HFFc6 (cell line): ENCODE results near the gene PPFIBP2. TPM values are rescaled to one million over a fixed set of nuclear protein-coding genes. Genes with fewer than 3 reads are reported as not detected.

ENCODE experiments used
- DNase-seq: peaks from one replicate; pipeline ENCODE4 v3.0.0-alpha.2; 2018
- H3K27ac Mint-ChIP-seq: 2 replicates; pipeline ENCODE4 v1.8.0; 2020; ENCODE audit warnings: mild to moderate bottlenecking, mixed read lengths
- H3K27me3 Mint-ChIP-seq: 2 replicates; pipeline ENCODE4 v1.8.0; 2021; ENCODE audit warnings: mild to moderate bottlenecking, moderate library complexity, mixed read lengths; ENCODE audit not compliant: insufficient read depth
- H3K36me3 Mint-ChIP-seq: 2 replicates; pipeline ENCODE4 v1.8.0; 2021; ENCODE audit warnings: low read depth, mixed read lengths
- H3K4me1 Mint-ChIP-seq: 2 replicates; pipeline ENCODE4 v1.8.0; 2020; ENCODE audit warnings: low read depth, mixed read lengths
- H3K4me3 Mint-ChIP-seq: 2 replicates; pipeline ENCODE4 v1.8.0; 2020; ENCODE audit warnings: mild to moderate bottlenecking, moderate library complexity, mixed read lengths
- H3K9me3 Mint-ChIP-seq: 2 replicates; pipeline ENCODE4 v1.8.0; 2020; ENCODE audit warnings: mild to moderate bottlenecking, mixed read lengths
- total RNA-seq, 6 experiments: library from RNA; stranded (reverse); fragmentation: NEBNext Ultra II Directional; extraction: Animal tissue kit (Norgen Biotek cat#: 25700); gene quantifications; 2 replicates in 1 of 6; 3 replicates in 5 of 6; pipeline ENCODE4 v1.2.3, GENCODE V29; 2021
- TF ChIP-seq, protein P1 (sequence below): fragments of 200-600 bp; sonication (generic); IDR thresholded peaks from 2 replicates; pipeline ENCODE4 v1.5.0; 2021; ENCODE audit warnings: antibody characterized with exemption, mild to moderate bottlenecking

The PPFIBP2 gene
- total RNA-seq, 6 experiments from 2014 or later: 6.0 to 8.5 (median 7.3) TPM

DNA sequence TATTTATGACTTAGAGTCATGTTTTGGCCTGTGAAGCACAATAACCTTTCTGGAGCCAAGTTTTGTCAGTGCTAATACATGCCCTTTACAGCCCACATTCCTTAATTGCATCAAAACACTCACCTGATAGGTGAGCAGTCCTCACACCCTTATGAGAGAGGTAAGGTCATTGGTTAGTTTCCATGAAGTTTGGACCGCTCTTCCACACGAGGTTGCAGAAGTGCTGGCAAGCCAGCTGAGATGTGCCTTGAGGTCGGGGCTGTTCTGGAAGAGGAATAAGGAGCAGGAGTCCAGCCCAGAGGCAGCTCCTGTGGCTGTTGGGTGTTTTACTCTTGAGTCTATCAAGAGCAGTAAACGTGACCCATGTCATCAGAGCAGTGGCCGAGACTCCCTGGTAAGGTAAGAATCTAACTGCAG, 83.2 kb downstream of the PPFIBP2 start:
- no peak overlapping the region for H3K27ac Mint-ChIP-seq

GRCh38 chr11:7597620-7598019, 83.8 kb downstream of the PPFIBP2 start:
- TF ChIP-seq, protein P1, sequence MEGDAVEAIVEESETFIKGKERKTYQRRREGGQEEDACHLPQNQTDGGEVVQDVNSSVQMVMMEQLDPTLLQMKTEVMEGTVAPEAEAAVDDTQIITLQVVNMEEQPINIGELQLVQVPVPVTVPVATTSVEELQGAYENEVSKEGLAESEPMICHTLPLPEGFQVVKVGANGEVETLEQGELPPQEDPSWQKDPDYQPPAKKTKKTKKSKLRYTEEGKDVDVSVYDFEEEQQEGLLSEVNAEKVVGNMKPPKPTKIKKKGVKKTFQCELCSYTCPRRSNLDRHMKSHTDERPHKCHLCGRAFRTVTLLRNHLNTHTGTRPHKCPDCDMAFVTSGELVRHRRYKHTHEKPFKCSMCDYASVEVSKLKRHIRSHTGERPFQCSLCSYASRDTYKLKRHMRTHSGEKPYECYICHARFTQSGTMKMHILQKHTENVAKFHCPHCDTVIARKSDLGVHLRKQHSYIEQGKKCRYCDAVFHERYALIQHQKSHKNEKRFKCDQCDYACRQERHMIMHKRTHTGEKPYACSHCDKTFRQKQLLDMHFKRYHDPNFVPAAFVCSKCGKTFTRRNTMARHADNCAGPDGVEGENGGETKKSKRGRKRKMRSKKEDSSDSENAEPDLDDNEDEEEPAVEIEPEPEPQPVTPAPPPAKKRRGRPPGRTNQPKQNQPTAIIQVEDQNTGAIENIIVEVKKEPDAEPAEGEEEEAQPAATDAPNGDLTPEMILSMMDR: no peak
- H3K36me3 Mint-ChIP-seq: no peaks in the 10 kb centered on the region
- H3K4me3 Mint-ChIP-seq: no peak overlapping the region
- no peaks in the 10 kb centered on the region for H3K27me3 Mint-ChIP-seq
- H3K4me1 Mint-ChIP-seq: peaks cover 22% of the 10 kb centered on the region
- DNase-seq: no peak
- H3K9me3 Mint-ChIP-seq: no peaks in the 10 kb centered on the region
- H3K27ac Mint-ChIP-seq: no peak overlapping the region

More for the DNA sequence above, 83.2 kb downstream of the PPFIBP2 start:
- no peaks in the 10 kb centered on the region for H3K9me3 Mint-ChIP-seq
- H3K4me3 Mint-ChIP-seq: no peak overlapping the region
- no peak for DNase-seq
- peaks cover 22% of the 10 kb centered on the region for H3K4me1 Mint-ChIP-seq
- H3K27me3 Mint-ChIP-seq: no peaks in the 10 kb centered on the region
- TF ChIP-seq, protein P1: no peak
- no peaks in the 10 kb centered on the region for H3K36me3 Mint-ChIP-seq

- no peak for DNase-seq
- Mint-ChIP-seq H3K36me3 (no peaks in the 10 kb centered on the region), H3K9me3 (no peaks in the 10 kb centered on the region), H3K4me1 (peaks cover 15% of the 10 kb centered on the region), H3K27me3 (no peaks in the 10 kb centered on the region), H3K4me3 (no peak overlapping the region), H3K27ac (no peak overlapping the region)
- TF ChIP-seq, protein P1: no peak
Measured at GRCh38 chr11:7599209-7599608, 85.4 kb downstream of the PPFIBP2 start.

DNA sequence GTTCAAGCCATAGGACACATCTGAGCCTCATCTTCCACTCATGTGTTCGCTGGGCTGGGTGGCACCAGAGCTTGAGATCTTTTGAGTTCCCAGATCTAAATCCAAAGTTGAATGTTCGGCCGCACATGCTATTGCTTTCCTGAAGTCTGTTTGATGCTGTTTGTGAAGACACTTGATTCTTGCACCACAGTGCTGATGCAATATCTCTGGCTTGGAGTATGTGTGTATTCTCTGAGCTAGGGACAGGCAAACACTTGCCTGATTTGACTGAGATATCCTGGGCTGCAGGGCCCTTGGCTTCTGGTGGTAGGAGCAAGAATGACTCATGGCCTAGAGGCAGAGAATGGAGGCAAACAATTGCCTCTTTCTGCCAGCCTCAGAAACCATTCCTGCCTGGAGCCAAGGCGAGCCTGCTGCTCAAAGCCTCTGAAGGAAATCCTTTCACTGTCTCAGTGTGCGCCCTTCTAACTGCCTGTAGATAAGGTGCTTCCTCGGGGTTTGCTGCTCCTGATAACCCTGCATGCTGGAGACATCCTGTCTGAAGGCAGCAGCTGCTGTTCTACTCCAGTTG, 86.5 kb downstream of the PPFIBP2 start:
- H3K27ac Mint-ChIP-seq: peak overlapping the region; percentile 55
- H3K4me1 Mint-ChIP-seq: peaks cover 15% of the 10 kb centered on the region
- H3K9me3 Mint-ChIP-seq: no peaks in the 10 kb centered on the region
- no peak overlapping the region for H3K4me3 Mint-ChIP-seq
- no peaks in the 10 kb centered on the region for H3K27me3 Mint-ChIP-seq
- DNase-seq: peak; percentile 71
- no peaks in the 10 kb centered on the region for H3K36me3 Mint-ChIP-seq
- TF ChIP-seq, protein P1: no peak

DNA sequence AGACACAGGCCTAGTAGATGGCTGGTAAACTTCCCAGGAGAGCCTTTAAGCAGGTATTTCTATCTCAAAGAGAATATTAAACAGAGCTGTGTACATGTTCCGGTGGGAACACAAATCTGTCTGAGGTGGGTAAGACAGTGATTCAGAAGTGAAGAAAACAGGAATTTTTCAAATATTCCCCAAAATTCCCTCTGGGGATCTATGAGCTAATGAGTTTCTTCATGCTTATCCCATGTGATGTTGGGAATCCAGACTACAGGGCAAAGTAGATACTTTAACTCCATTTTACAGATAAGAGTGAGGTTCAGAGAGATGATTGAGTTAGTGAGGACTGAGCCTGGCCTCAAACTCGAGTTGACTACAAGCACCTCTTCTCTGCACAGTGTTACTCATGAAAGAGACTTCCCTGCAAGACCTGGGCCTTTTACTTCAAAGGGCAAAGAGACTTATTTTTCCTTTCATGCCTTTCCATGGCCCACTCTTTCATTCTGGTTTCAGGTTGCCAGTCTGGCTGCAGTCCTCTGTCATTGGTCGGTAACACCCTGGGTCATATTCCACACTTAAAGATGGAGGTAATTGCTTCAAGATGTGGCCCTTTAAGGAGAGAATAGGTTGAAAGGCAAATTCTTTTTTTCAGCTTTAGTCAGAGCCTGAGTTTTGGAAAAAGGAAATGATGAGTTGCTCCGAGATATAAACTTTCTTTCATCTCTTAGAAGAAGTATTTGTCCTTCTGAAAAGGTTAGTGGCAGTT, 89.4 kb downstream of the PPFIBP2 start:
- no peaks in the 10 kb centered on the region for H3K36me3 Mint-ChIP-seq
- H3K27ac Mint-ChIP-seq: no peak overlapping the region; the same call in 1 of the 2 replicates
- TF ChIP-seq, protein P1: no peak
- H3K4me3 Mint-ChIP-seq: no peak overlapping the region
- H3K27me3 Mint-ChIP-seq: no peaks in the 10 kb centered on the region
- peaks cover 15% of the 10 kb centered on the region for H3K4me1 Mint-ChIP-seq
- peak; percentile 26 for DNase-seq
- H3K9me3 Mint-ChIP-seq: no peaks in the 10 kb centered on the region
